Measurements from ENCODE around the gene SLC44A3. TPM values are rescaled to one million over a fixed set of nuclear protein-coding genes. Genes with fewer than 3 reads are reported as not detected.

SLC44A3 gene
- polyA plus RNA-seq, 2 of the 4 experiments (the other 2 are of a cell fraction): 1.9 to 5.4 TPM

GRCh38 chr1:94926915-94927404 lies 106.8 kb downstream of the SLC44A3 start, which contains the start of gene CNN3 (continued):
- no peak for TF ChIP-seq USF2 (IDR thresholded peaks at IDR 0.05)
- TF ChIP-seq HOXB13 (CRISPR knock-in tag; IDR thresholded peaks at IDR 0.05; ENCODE audit: low read depth): no peak
- TF ChIP-seq, protein P1, sequence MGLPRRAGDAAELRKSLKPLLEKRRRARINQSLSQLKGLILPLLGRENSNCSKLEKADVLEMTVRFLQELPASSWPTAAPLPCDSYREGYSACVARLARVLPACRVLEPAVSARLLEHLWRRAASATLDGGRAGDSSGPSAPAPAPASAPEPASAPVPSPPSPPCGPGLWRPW (IDR thresholded peaks at IDR 0.05): no peak
- TF ChIP-seq JUN (IDR thresholded peaks at IDR 0.05): 0 out of 5 replicates have a peak, but pooled peaks of 1 of the 2 experiments have one; percentile 57
- no peak for TF ChIP-seq JUNB (IDR thresholded peaks at IDR 0.05)
- TF ChIP-seq HDAC2 (IDR thresholded peaks at IDR 0.05): no peak
- no peak for TF ChIP-seq RCOR1 (IDR thresholded peaks at IDR 0.05; ENCODE audit: low read depth, low read length)
- TF ChIP-seq RARB (CRISPR knock-in tag; IDR thresholded peaks at IDR 0.05): no peak
- TF ChIP-seq CHD4 (IDR thresholded peaks at IDR 0.05; ENCODE audit: borderline replicate concordance): no peak
- TF ChIP-seq ZC3H11A (IDR thresholded peaks at IDR 0.05): no peak
- TF ChIP-seq BHLHE40 (IDR thresholded peaks at IDR 0.05; ENCODE audit: low read depth, low read length): no peak
- peak; percentile 76 for TF ChIP-seq POLR2A (IDR thresholded peaks at IDR 0.05; ENCODE audit: low read length)
- TF ChIP-seq KDM1A (IDR thresholded peaks at IDR 0.05; ENCODE audit: low read depth): no peak
- TF ChIP-seq, protein P2, sequence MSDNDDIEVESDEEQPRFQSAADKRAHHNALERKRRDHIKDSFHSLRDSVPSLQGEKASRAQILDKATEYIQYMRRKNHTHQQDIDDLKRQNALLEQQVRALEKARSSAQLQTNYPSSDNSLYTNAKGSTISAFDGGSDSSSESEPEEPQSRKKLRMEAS (IDR thresholded peaks at IDR 0.05): peak; percentile 84

DNA sequence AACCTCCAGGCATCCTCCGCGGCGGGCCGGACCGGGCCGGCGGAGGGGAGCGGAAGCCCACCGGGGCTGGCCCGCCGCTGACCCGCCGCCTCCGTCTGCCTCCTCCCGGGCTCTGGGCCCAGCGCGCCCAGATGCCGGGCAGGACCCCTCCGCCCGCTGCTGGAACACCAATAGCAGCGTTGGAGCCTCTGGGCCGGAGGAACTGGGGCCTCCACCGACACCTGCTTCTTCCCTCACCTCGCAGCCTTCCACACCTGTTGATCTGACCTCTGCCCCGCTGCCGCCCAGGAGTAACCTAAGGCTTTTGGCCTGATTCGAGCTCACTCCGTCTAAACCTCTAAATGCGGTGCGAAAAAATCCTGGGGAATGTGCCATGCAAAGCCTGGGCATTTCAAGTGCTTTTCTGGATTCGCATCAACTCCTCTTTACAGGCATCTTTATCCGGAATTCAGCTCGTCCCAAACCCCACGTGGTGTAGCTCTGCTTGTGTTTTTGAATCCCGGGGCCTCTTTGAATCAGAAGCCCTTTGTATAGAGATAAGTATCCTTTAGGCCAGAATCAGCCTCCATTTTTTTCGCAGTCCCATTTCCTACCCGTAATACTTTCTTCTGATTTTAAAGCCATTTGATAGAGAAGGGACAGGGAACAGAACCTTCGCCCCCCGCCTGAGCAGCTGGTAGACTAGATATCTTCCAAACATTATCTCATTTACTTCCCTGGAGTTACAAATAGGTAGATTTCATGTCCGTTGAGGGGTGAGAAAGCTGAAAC lies 107.4 kb downstream of the SLC44A3 start:
- peak overlapping the region; percentile 88 to 98 for H3K27ac ChIP-seq
- DNase-seq (ENCODE audit: low read depth in 1 of 2, low spot score in 1 of 2): peak in 1 of 2 experiments; percentile 27
- peak; percentile 45 to 58; a peak in 4 of 6 replicates for ATAC-seq
- peak; percentile 59; the same call in 1 of the 2 replicates for TF ChIP-seq PHF8 (IDR thresholded peaks at IDR 0.05; ENCODE audit: borderline replicate concordance, low read depth)
- TF ChIP-seq FOSL2 (IDR thresholded peaks at IDR 0.05): no peak
- no peak for TF ChIP-seq FOSL2 (CRISPR knock-in tag; IDR thresholded peaks at IDR 0.05)
- H3K4me3 ChIP-seq: peak overlapping the region; percentile 90
- ChIA-PET CTCF (interaction anchor here (0.7 to 2.5 kb wide), 6 partner anchors 9 to 116 kb away, joined by 3 to 15 read pairs (median 4); no protein-coding TSS in a partner anchor), POLR2A (interaction anchor here (0.8 to 1.0 kb wide), 3 partner anchors 15 to 73 kb away, joined by 3 to 7 read pairs (median 3); no protein-coding TSS in a partner anchor)
- peak overlapping the region; percentile 76 for H3K4me2 ChIP-seq
- WGBS (ENCODE audit: missing lambda C conversion rate): 16% methylated on average over 29 of the region's 40 CpGs
- peaks cover 42% of the 10 kb centered on the region for H3K4me1 ChIP-seq
- no peaks in the 10 kb centered on the region for H3K9me3 ChIP-seq
- no peak for FAIRE-seq

DNA sequence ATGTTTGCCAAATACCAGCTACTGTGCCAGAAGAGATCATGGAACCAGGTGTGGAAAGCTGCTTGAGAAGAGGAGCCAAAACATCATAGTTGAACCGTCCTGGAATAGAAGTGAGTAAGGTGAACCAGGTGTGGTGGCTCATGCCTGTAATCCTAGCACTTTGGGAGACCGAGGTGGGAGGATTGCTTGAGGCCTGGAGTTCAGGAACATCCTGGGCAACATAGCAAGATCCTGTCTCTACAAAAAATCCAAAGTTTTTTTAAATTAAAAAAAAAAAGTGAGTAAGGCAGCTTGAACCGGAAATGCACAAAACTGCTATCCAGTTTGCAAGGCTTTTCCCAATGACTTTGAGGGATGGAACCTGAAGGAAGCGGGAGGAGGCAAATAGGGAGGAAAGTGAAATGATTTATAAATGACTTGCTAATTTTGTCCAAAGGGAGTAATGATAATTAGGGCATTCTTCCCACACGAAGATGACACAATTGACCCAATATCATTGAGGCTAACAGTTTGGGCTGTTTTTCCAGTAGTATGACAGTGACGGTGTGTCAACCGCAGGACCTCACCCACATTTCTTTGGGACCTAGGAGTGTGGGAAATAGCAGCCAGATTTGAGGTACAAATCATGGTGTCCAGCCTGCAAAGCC lies 108.3 kb downstream of the SLC44A3 start:
- Histone ChIP-seq H3K4me2 (peak overlapping the region; percentile 76), H3K9me3 (no peaks in the 10 kb centered on the region), H3K4me3 (peak overlapping the region; percentile 90; the same call in 1 of the 3 replicates), H3K27ac (peak overlapping the region; percentile 88 to 98; a peak in 4 of 6 replicates), H3K4me1 (peaks cover 35% of the 10 kb centered on the region)
- DNase-seq (ENCODE audit: low read depth in 1 of 2, low spot score in 1 of 2) (no peak), FAIRE-seq (no peak), ATAC-seq (no peak)
- 78% methylated on average over 7 of the region's 7 CpGs for WGBS (ENCODE audit: missing lambda C conversion rate)
- no peak for TF ChIP-seq SREBF2 (IDR thresholded peaks at IDR 0.05)
- no peak for TF ChIP-seq RCOR1 (IDR thresholded peaks at IDR 0.05; ENCODE audit: low read depth, low read length)
- TF ChIP-seq RNF2 (IDR thresholded peaks at IDR 0.05; ENCODE audit: borderline replicate concordance, low read depth): no peak
- TF ChIP-seq CBX2 (IDR thresholded peaks at IDR 0.05; ENCODE audit: borderline replicate concordance, low read depth): no peak
- TF ChIP-seq NPAS2 (CRISPR knock-in tag; IDR thresholded peaks at IDR 0.05; ENCODE audit: borderline replicate concordance): no peak
- no peak for TF ChIP-seq RFX5 (IDR thresholded peaks at IDR 0.05)
- CTCF ChIA-PET: interaction anchor here (0.7 to 2.5 kb wide), 6 partner anchors 8 to 115 kb away, joined by 3 to 15 read pairs (median 4); no protein-coding TSS in a partner anchor
- POLR2A ChIA-PET: interaction anchor here (0.8 kb wide), 1 partner anchor 15 kb away, joined by 3 read pairs; no protein-coding TSS in a partner anchor
